ENCODE results near the gene ABAT.

DNA sequence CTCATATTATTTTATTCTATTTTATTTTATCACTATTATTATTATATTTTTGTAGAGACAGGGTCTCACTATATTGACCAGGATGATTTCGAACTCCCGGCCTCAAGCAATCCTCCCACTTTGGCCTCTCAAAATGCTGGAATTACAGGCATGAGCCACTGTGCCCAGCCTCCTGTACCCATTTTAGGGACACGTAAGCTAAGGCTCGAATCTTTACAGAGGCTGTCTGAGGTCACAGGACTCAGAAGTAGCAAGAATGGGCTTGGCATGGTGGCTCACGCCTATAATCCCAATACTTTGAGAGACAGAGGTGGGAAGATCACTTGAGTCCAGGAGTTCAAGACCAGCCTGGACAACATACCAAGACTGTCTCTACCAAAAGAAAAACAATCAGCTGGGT is 12.7 kb upstream of the ABAT start:
- TF ChIP-seq ELF1 (IDR thresholded peaks at IDR 0.05; ENCODE audit: borderline replicate concordance, low read depth) (no peak), SRF (IDR thresholded peaks at IDR 0.05; ENCODE audit: low read depth) (no peak), EZH2 (IDR thresholded peaks at IDR 0.05) (no peak), SIN3A (IDR thresholded peaks at IDR 0.05; ENCODE audit: low read depth) (no peak), ZNF274 (IDR thresholded peaks at IDR 0.05; ENCODE audit: low read depth, low read length) (no peak), YY1 (IDR thresholded peaks at IDR 0.05; ENCODE audit: extremely low read depth, insufficient replicate concordance, low read depth, low read length) (no peak), POLR2A (IDR thresholded peaks at IDR 0.05; ENCODE audit: borderline replicate concordance, extremely low read depth, insufficient read depth, insufficient read length) (no peak), POLR2AphosphoS5 (IDR thresholded peaks at IDR 0.05; ENCODE audit: low read depth, low read length) (no peak)
- TF ChIP-seq, protein P1, sequence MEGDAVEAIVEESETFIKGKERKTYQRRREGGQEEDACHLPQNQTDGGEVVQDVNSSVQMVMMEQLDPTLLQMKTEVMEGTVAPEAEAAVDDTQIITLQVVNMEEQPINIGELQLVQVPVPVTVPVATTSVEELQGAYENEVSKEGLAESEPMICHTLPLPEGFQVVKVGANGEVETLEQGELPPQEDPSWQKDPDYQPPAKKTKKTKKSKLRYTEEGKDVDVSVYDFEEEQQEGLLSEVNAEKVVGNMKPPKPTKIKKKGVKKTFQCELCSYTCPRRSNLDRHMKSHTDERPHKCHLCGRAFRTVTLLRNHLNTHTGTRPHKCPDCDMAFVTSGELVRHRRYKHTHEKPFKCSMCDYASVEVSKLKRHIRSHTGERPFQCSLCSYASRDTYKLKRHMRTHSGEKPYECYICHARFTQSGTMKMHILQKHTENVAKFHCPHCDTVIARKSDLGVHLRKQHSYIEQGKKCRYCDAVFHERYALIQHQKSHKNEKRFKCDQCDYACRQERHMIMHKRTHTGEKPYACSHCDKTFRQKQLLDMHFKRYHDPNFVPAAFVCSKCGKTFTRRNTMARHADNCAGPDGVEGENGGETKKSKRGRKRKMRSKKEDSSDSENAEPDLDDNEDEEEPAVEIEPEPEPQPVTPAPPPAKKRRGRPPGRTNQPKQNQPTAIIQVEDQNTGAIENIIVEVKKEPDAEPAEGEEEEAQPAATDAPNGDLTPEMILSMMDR (IDR thresholded peaks at IDR 0.05 in 2 of 3, conservative IDR thresholded peaks at IDR 0.05 in 1 of 3; ENCODE audit: borderline replicate concordance in 1 of 3, insufficient read depth in 1 of 3, low read depth in 2 of 3, low read length in 2 of 3), result no peak
- TF ChIP-seq, protein P2, sequence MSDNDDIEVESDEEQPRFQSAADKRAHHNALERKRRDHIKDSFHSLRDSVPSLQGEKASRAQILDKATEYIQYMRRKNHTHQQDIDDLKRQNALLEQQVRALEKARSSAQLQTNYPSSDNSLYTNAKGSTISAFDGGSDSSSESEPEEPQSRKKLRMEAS (IDR thresholded peaks at IDR 0.05), result no peak
- TF ChIP-seq, protein P3, sequence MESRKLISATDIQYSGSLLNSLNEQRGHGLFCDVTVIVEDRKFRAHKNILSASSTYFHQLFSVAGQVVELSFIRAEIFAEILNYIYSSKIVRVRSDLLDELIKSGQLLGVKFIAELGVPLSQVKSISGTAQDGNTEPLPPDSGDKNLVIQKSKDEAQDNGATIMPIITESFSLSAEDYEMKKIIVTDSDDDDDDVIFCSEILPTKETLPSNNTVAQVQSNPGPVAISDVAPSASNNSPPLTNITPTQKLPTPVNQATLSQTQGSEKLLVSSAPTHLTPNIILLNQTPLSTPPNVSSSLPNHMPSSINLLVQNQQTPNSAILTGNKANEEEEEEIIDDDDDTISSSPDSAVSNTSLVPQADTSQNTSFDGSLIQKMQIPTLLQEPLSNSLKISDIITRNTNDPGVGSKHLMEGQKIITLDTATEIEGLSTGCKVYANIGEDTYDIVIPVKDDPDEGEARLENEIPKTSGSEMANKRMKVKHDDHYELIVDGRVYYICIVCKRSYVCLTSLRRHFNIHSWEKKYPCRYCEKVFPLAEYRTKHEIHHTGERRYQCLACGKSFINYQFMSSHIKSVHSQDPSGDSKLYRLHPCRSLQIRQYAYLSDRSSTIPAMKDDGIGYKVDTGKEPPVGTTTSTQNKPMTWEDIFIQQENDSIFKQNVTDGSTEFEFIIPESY (IDR thresholded peaks at IDR 0.05; ENCODE audit: extremely low read depth, insufficient replicate concordance, low read length), result no peak
